Astrocyte (in vitro differentiated cells and primary cell): ENCODE results near the gene ZP1. TPM values are rescaled to one million over a fixed set of nuclear protein-coding genes. Genes with fewer than 3 reads are reported as not detected.

ENCODE experiments used
- DNase-seq: peaks from one replicate; pipeline ENCODE4 v3.0.0-alpha.2; 2010; ENCODE audit warnings: low read depth
- FAIRE-seq: peaks from 2 replicates; lab custom pipeline; 2011; peaks lifted over from hg19 to GRCh38; lab: Jason Lieb, UNC
- H2AFZ ChIP-seq: 2 replicates; pipeline ENCODE4 v1.6.0; 2012; ENCODE audit warnings: low read depth, low read length, inconsistent platforms
- H3K27ac ChIP-seq: 2 replicates; pipeline ENCODE4 v1.5.1; 2011; ENCODE audit warnings: low read depth, low read length, inconsistent platforms
- H3K27me3 ChIP-seq: 2 replicates; pipeline ENCODE4 v1.6.0; 2011; ENCODE audit warnings: low read length, inconsistent platforms; ENCODE audit not compliant: insufficient read depth
- H3K36me3 ChIP-seq: 2 replicates; pipeline ENCODE4 v1.5.1; 2011; ENCODE audit warnings: low read length, inconsistent platforms; ENCODE audit not compliant: insufficient read depth
- H3K4me1 ChIP-seq: 2 replicates; pipeline ENCODE4 v1.5.1; 2011; ENCODE audit warnings: low read length, inconsistent platforms; ENCODE audit not compliant: insufficient read depth
- H3K4me2 ChIP-seq: 2 replicates; pipeline ENCODE4 v1.6.0; 2012; ENCODE audit warnings: low read length, inconsistent platforms
- H3K4me3 ChIP-seq: 2 replicates; pipeline ENCODE4 v1.5.1; 2011; ENCODE audit warnings: low read depth, mild to moderate bottlenecking, low read length, inconsistent platforms; ENCODE audit not compliant: insufficient read depth
- H3K79me2 ChIP-seq: 2 replicates; pipeline ENCODE4 v1.6.0; 2012; ENCODE audit warnings: mild to moderate bottlenecking, low read length, inconsistent platforms; ENCODE audit not compliant: insufficient read depth
- H3K9ac ChIP-seq: 2 replicates; pipeline ENCODE4 v1.6.0; 2012; ENCODE audit warnings: mild to moderate bottlenecking, low read length, inconsistent platforms
- H3K9me3 ChIP-seq: 2 replicates; pipeline ENCODE4 v1.5.1; 2012; ENCODE audit warnings: low read depth, mild to moderate bottlenecking, low read length, inconsistent platforms; ENCODE audit not compliant: insufficient read depth
- H4K20me1 ChIP-seq: 2 replicates; pipeline ENCODE4 v1.6.0; 2012; ENCODE audit warnings: low read length, inconsistent platforms; ENCODE audit not compliant: insufficient read depth
- H3K27ac Mint-ChIP-seq: one replicate; pipeline ENCODE4 v1.8.0; 2021; ENCODE audit warnings: mild to moderate bottlenecking, mixed read lengths; ENCODE audit not compliant: unreplicated experiment
- H3K27me3 Mint-ChIP-seq: one replicate; pipeline ENCODE4 v1.8.0; 2021; ENCODE audit warnings: low read depth, mixed read lengths; ENCODE audit not compliant: unreplicated experiment
- H3K36me3 Mint-ChIP-seq: one replicate; pipeline ENCODE4 v1.8.0; 2021; ENCODE audit warnings: low read depth, mixed read lengths; ENCODE audit not compliant: unreplicated experiment
- H3K4me1 Mint-ChIP-seq: one replicate; pipeline ENCODE4 v1.8.0; 2021; ENCODE audit warnings: low read depth, mixed read lengths; ENCODE audit not compliant: unreplicated experiment
- H3K4me3 Mint-ChIP-seq: one replicate; pipeline ENCODE4 v1.8.0; 2021; ENCODE audit warnings: mild to moderate bottlenecking, moderate library complexity, mixed read lengths; ENCODE audit not compliant: unreplicated experiment
- H3K9me3 Mint-ChIP-seq: one replicate; pipeline ENCODE4 v1.8.0; 2021; ENCODE audit warnings: mild to moderate bottlenecking, mixed read lengths; ENCODE audit not compliant: unreplicated experiment
- CTCF ChIP-seq: IDR thresholded peaks from 2 replicates; pipeline ENCODE4 v1.5.1; 2011; ENCODE audit warnings: low read depth, mild to moderate bottlenecking, inconsistent platforms, low read length, moderate library complexity; ENCODE audit not compliant: insufficient read depth
- EZH2 ChIP-seq: IDR thresholded peaks from 2 replicates; pipeline ENCODE4 v1.6.1; 2012; ENCODE audit warnings: mild to moderate bottlenecking, low read length, inconsistent platforms; ENCODE audit not compliant: insufficient read depth
- total RNA-seq: library from RNA; stranded (reverse); gene quantifications from 2 replicates; pipeline ENCODE4 v1.2.1, GENCODE V29; 2021

The ZP1 gene
- total RNA-seq, 1 donor from 2014 or later, result not detected

- no peak for TF ChIP-seq EZH2
- no peak for TF ChIP-seq CTCF
- no peak for FAIRE-seq
Observed at GRCh38 chr11:60875366-60876167, 8.2 kb downstream of the ZP1 start.

GRCh38 chr11:60876168-60876485 is 8.8 kb downstream of the ZP1 start:
- no peak overlapping the region for H3K27ac Mint-ChIP-seq
- FAIRE-seq (no peak), DNase-seq (no peak)
- H3K4me1 Mint-ChIP-seq, result peaks cover 8% of the 10 kb centered on the region
- no peaks in the 10 kb centered on the region for H3K27me3 Mint-ChIP-seq
- Histone ChIP-seq H2AFZ (no peak overlapping the region), H3K79me2 (no peaks in the 10 kb centered on the region), H3K36me3 (no peaks in the 10 kb centered on the region), H4K20me1 (no peaks in the 10 kb centered on the region), H3K27ac (no peak overlapping the region), H3K9ac (no peak overlapping the region), H3K27me3 (no peaks in the 10 kb centered on the region), H3K4me2 (no peak overlapping the region), H3K4me1 (peaks cover 18% of the 10 kb centered on the region), H3K4me3 (no peak overlapping the region), H3K9me3 (no peaks in the 10 kb centered on the region)
- no peaks in the 10 kb centered on the region for H3K36me3 Mint-ChIP-seq
- no peak overlapping the region for H3K4me3 Mint-ChIP-seq
- no peaks in the 10 kb centered on the region for H3K9me3 Mint-ChIP-seq
- no peak for TF ChIP-seq EZH2
- no peak for TF ChIP-seq CTCF

More at GRCh38 chr11:60875366-60876167, 8.2 kb downstream of the ZP1 start:
- Histone ChIP-seq H3K4me1 (peaks cover 18% of the 10 kb centered on the region), H3K36me3 (no peaks in the 10 kb centered on the region), H3K79me2 (no peaks in the 10 kb centered on the region), H3K4me2 (no peak overlapping the region), H4K20me1 (no peaks in the 10 kb centered on the region), H3K9ac (no peak overlapping the region), H3K27ac (no peak overlapping the region), H3K4me3 (no peak overlapping the region), H2AFZ (no peak overlapping the region), H3K9me3 (no peaks in the 10 kb centered on the region), H3K27me3 (no peaks in the 10 kb centered on the region)
- Mint-ChIP-seq H3K27ac (no peak overlapping the region), H3K9me3 (no peaks in the 10 kb centered on the region), H3K4me3 (no peak overlapping the region), H3K27me3 (no peaks in the 10 kb centered on the region), H3K36me3 (no peaks in the 10 kb centered on the region), H3K4me1 (peaks cover 8% of the 10 kb centered on the region)
- no peak for DNase-seq
